ENCODE measurements around the gene ABL1. TPM values are rescaled to one million over a fixed set of nuclear protein-coding genes. Genes with fewer than 3 reads are reported as not detected.

The ABL1 gene
- total and polyA plus RNA-seq, 2 of the 13 experiments (the other 11 are each of a cell fraction or from before 2014, with no cell fraction given): 10.8 to 20.4 TPM

GRCh38 chr9:130837002-130837511 is 2.0 kb downstream of the ABL1 start (continued):
- TF ChIP-seq ZBTB40 (IDR thresholded peaks at IDR 0.05): no peak
- TF ChIP-seq ZBTB40 (CRISPR knock-in tag; IDR thresholded peaks at IDR 0.05): no peak
- TF ChIP-seq GLI4 (CRISPR knock-in tag; IDR thresholded peaks at IDR 0.05; ENCODE audit: borderline replicate concordance): no peak
- no peak for TF ChIP-seq ZNF879 (CRISPR knock-in tag; IDR thresholded peaks at IDR 0.05)
- no peak for TF ChIP-seq ZNF441 (CRISPR knock-in tag; IDR thresholded peaks at IDR 0.05; ENCODE audit: borderline replicate concordance)
- TF ChIP-seq ZBTB1 (CRISPR knock-in tag; IDR thresholded peaks at IDR 0.05; ENCODE audit: borderline replicate concordance): no peak
- 0 out of 2 replicates have a peak, but pooled peaks have one; percentile 31 for TF ChIP-seq ZNF232 (CRISPR knock-in tag; IDR thresholded peaks at IDR 0.05; ENCODE audit: borderline replicate concordance)
- TF ChIP-seq JUND (CRISPR knock-in tag; IDR thresholded peaks at IDR 0.05): no peak
- no peak for TF ChIP-seq BRD4 (CRISPR knock-in tag; IDR thresholded peaks at IDR 0.05)
- TF ChIP-seq HNF1B (CRISPR knock-in tag; IDR thresholded peaks at IDR 0.05): no peak
- no peak for TF ChIP-seq ZBTB14 (CRISPR knock-in tag; IDR thresholded peaks at IDR 0.05)
- TF ChIP-seq KMT2A (CRISPR knock-in tag; IDR thresholded peaks at IDR 0.05): 0 out of 2 replicates have a peak, but pooled peaks have one; percentile 20
- TF ChIP-seq TEAD2 (CRISPR knock-in tag; IDR thresholded peaks at IDR 0.05): no peak
- no peak for TF ChIP-seq ESRRA (CRISPR knock-in tag; IDR thresholded peaks at IDR 0.05; ENCODE audit: low read depth)
- no peak for TF ChIP-seq ZBTB7A (CRISPR knock-in tag; IDR thresholded peaks at IDR 0.05)
- TF ChIP-seq ATF2 (CRISPR knock-in tag; IDR thresholded peaks at IDR 0.05): 0 out of 2 replicates have a peak, but pooled peaks have one; percentile 18
- 0 out of 2 replicates have a peak, but pooled peaks have one; percentile 29 for TF ChIP-seq MAFF (IDR thresholded peaks at IDR 0.05; ENCODE audit: low read depth, low read length)
- TF ChIP-seq IKZF1 (IDR thresholded peaks at IDR 0.05): no peak

All from HepG2 (cell line).